ENCODE data around the gene ACIN1. TPM values are rescaled to one million over a fixed set of nuclear protein-coding genes. Genes with fewer than 3 reads are reported as not detected.

Gene ACIN1
- total and polyA plus RNA-seq, 2 of the 8 experiments (the other 6 are each of a cell fraction or from before 2014, with no cell fraction given) = 132 to 233 TPM

GRCh38 chr14:23070262-23071129 lies 24.4 kb downstream of the ACIN1 start (continued):
- TF ChIP-seq ATF2 (IDR thresholded peaks at IDR 0.05; ENCODE audit: low read length) = no peak
- TF ChIP-seq TEAD4 (IDR thresholded peaks at IDR 0.05; ENCODE audit: low read depth, low read length) = no peak
- no peak for TF ChIP-seq POLR2AphosphoS5 (IDR thresholded peaks at IDR 0.05; ENCODE audit: low read depth, low read length)
- no peak for TF ChIP-seq CREB1 (IDR thresholded peaks at IDR 0.05)
- no peak for TF ChIP-seq HDAC6 (IDR thresholded peaks at IDR 0.05; ENCODE audit: low read depth, low read length)
- TF ChIP-seq POU5F1 (IDR thresholded peaks at IDR 0.05; ENCODE audit: low read depth, low read length) = no peak
- TF ChIP-seq RXRA (IDR thresholded peaks at IDR 0.05; ENCODE audit: insufficient read depth, low read depth, low read length) = no peak
- no peak for TF ChIP-seq EGR1 (IDR thresholded peaks at IDR 0.05; ENCODE audit: borderline replicate concordance, low read depth, low read length)
